HepG2 (cell line): Measurements from ENCODE around the gene RPS25. TPM values are rescaled to one million over a fixed set of nuclear protein-coding genes. Genes with fewer than 3 reads are reported as not detected.

Experiments used
- ATAC-seq: fragments of 200-7000 bp; cut with Tn5 transposase; 3 replicates; pipeline ENCODE4 v1.9.1; 2020; ENCODE audit warnings: mild to moderate bottlenecking, moderate library complexity
- BruUV-seq: library from RNA; stranded (reverse); fragments of 400-500 nt; replicated peaks from 2 replicates; lab custom pipeline; 2021; lab: Mats Ljungman, UMichigan
- CTCF ChIA-PET: fragments of 300-600 bp; formaldehyde crosslinking; extraction: SDS; loops from one replicate; lab custom pipeline; 2021; ENCODE audit warnings: low total read pairs, inconsistent platforms, low intra/inter-chr PET ratio; lab: Yijun Ruan, JAX
- POLR2A ChIA-PET: fragments of 350-600 bp; sonication (Branson Sonifier 250); formaldehyde crosslinking; loops from one replicate; lab custom pipeline; 2020; ENCODE audit warnings: antibody characterized with exemption, inconsistent platforms; lab: Yijun Ruan, JAX
- DNase-seq: peaks from one replicate; pipeline ENCODE4 v3.0.0-alpha.2; 2015; ENCODE audit warnings: low spot score
- FAIRE-seq: peaks from 3 replicates; lab custom pipeline; 2011; peaks lifted over from hg19 to GRCh38; lab: Jason Lieb, UNC
- H2AFZ ChIP-seq: one replicate; pipeline ENCODE4 v1.6.1; 2011; ENCODE audit warnings: low read length, inconsistent platforms
- H3K27ac ChIP-seq: fragments of 300-600 bp; 3 replicates; pipeline ENCODE4 v1.8.0; 2011; ENCODE audit warnings: mixed run types, mild to moderate bottlenecking, mixed read lengths, low read length, inconsistent platforms; ENCODE audit not compliant: insufficient read depth; ENCODE audit errors: extremely low read length
- H3K27me3 ChIP-seq, 2 experiments: fragments of 200-600 bp in 1 of 2; 2 replicates in 1 of 2; 3 replicates in 1 of 2; pipeline versions ENCODE4 v1.6.0 to v1.8.0; 2011; ENCODE audit warnings: low read length in 2 of 2, mild to moderate bottlenecking in 2 of 2, moderate library complexity in 2 of 2, inconsistent platforms in 1 of 2; ENCODE audit not compliant: insufficient read depth in 2 of 2, control insufficient read depth in 1 of 2
- H3K36me3 ChIP-seq, 2 experiments: fragments of 200-600 bp in 1 of 2; replicated peaks in 1 of 2; 2 replicates in 1 of 2; 3 replicates in 1 of 2; pipeline versions ENCODE4 v1.5.1 to v1.8.0; 2011; ENCODE audit warnings: low read length in 2 of 2, inconsistent platforms in 1 of 2; ENCODE audit not compliant: insufficient read depth in 2 of 2, control insufficient read depth in 1 of 2
- H3K4me1 ChIP-seq: 2 replicates; pipeline ENCODE4 v1.5.1; 2012; ENCODE audit warnings: low read length, inconsistent platforms; ENCODE audit not compliant: insufficient read depth
- H3K4me2 ChIP-seq: 2 replicates; pipeline ENCODE4 v1.6.0; 2011; ENCODE audit warnings: low read depth, low read length, inconsistent platforms
- H3K4me3 ChIP-seq, 3 experiments: fragments of 200-600 bp in 1 of 3; sonication (generic), shearing (Covaris generic) in 1 of 3; replicated peaks in 1 of 3; 2 replicates each; pipeline ENCODE4 v1.5.1; 2011 to 2016; ENCODE audit warnings: low read length in 3 of 3, inconsistent platforms in 2 of 3, low read depth in 2 of 3, mild to moderate bottlenecking in 2 of 3, control low read depth in 1 of 3, mixed read lengths in 1 of 3; ENCODE audit not compliant: insufficient read depth in 1 of 3
- H3K79me2 ChIP-seq: one replicate; pipeline ENCODE4 v1.6.1; 2011; ENCODE audit warnings: low read length, inconsistent platforms; ENCODE audit not compliant: insufficient read depth
- H3K9ac ChIP-seq: 2 replicates; pipeline ENCODE4 v1.6.0; 2011; ENCODE audit warnings: mild to moderate bottlenecking, low read depth, low read length, inconsistent platforms; ENCODE audit not compliant: insufficient read depth
- H3K9me3 ChIP-seq: 2 replicates; pipeline ENCODE4 v1.5.1; 2012; ENCODE audit warnings: mild to moderate bottlenecking, low read length
- H4K20me1 ChIP-seq: 2 replicates; pipeline ENCODE4 v1.6.0; 2011; ENCODE audit warnings: inconsistent platforms, mild to moderate bottlenecking, low read length, moderate library complexity; ENCODE audit not compliant: insufficient read depth
- ATRX ChIP-seq: sonication (generic); formaldehyde crosslinking; IDR thresholded peaks from 2 replicates; pipeline ENCODE4 v1.4.0; 2020; ENCODE audit warnings: missing genetic modification reagents, borderline replicate concordance
- EEA1 ChIP-seq: sonication (generic); formaldehyde crosslinking; IDR thresholded peaks from 2 replicates; pipeline ENCODE4 v1.5.1; 2020; ENCODE audit warnings: mild to moderate bottlenecking, missing genetic modification reagents, borderline replicate concordance
- NAIF1 ChIP-seq: sonication (generic); formaldehyde crosslinking; IDR thresholded peaks from 2 replicates; pipeline ENCODE4 v1.5.0; 2020; ENCODE audit warnings: mild to moderate bottlenecking, missing genetic modification reagents, borderline replicate concordance
- SMYD3 ChIP-seq: sonication (generic); formaldehyde crosslinking; IDR thresholded peaks from 2 replicates; pipeline ENCODE4 v1.8.1; 2023; ENCODE audit warnings: mild to moderate bottlenecking, missing genetic modification reagents
- SPEN ChIP-seq: sonication (generic); formaldehyde crosslinking; IDR thresholded peaks from 2 replicates; pipeline ENCODE4 v1.5.1; 2020; ENCODE audit warnings: low read depth, mild to moderate bottlenecking, missing genetic modification reagents
- TBX2 ChIP-seq: sonication (generic); formaldehyde crosslinking; IDR thresholded peaks from 2 replicates; pipeline ENCODE4 v1.5.0; 2020; ENCODE audit warnings: missing genetic modification reagents, mild to moderate bottlenecking, borderline replicate concordance
- ZBTB7B ChIP-seq: sonication (generic); formaldehyde crosslinking; IDR thresholded peaks from 2 replicates; pipeline ENCODE4 v1.4.0; 2020; ENCODE audit warnings: missing genetic modification reagents
- ZNF546 ChIP-seq: sonication (generic); formaldehyde crosslinking; conservative IDR thresholded peaks from 2 replicates; pipeline ENCODE4 v1.8.1; 2023; ENCODE audit warnings: mild to moderate bottlenecking, missing genetic modification reagents
- ZNF703 ChIP-seq: sonication (generic); formaldehyde crosslinking; IDR thresholded peaks from 2 replicates; pipeline ENCODE4 v1.5.1; 2020; ENCODE audit warnings: missing genetic modification reagents, mild to moderate bottlenecking, moderate library complexity, borderline replicate concordance
- ZNF788 ChIP-seq: sonication (generic); formaldehyde crosslinking; IDR thresholded peaks from 2 replicates; pipeline ENCODE4 v1.5.0; 2020; ENCODE audit warnings: mild to moderate bottlenecking, missing genetic modification reagents, borderline replicate concordance
- ZSCAN29 ChIP-seq: sonication (generic); formaldehyde crosslinking; conservative IDR thresholded peaks from 2 replicates; pipeline ENCODE4 v1.4.0; 2020; ENCODE audit warnings: mild to moderate bottlenecking, missing genetic modification reagents
- WGBS: methylation state at CpG from one replicate; pipeline ENCODE4 v1.1.6; 2017; ENCODE audit warnings: low lambda C conversion rate; 5-methylcytosine and 5-hydroxymethylcytosine counted together
- in situ Hi-C: cut with HindIII; loops from 2 replicates; pipeline ENCODE4 v1.10.0; 2017; ENCODE audit warnings: low pct_unique_long_range_greater_than_20kb; ENCODE audit not compliant: extremely low pct_ligation_motif_present
- intact Hi-C: fragments of 100-400 bp; cut with micrococcal nuclease; formaldehyde crosslinking; loops from one replicate; pipeline ENCODE4 v1.10.0; 2022; ENCODE audit not compliant: unreplicated experiment
- polyA plus RNA-seq, 8 experiments: library from polyadenylated mRNA; depleted of rRNA in 3 of 8; stranded (reverse) in 7 of 8; unstranded in 1 of 8; fragments of >200 nt; fragmentation: Illumina TruSeq in 4 of 8; extraction: Trizol in 4 of 8; gene quantifications; 2 replicates each; pipeline versions ENCODE4 v1.2.1 to v1.2.3, GENCODE V29; 2011 to 2016; ENCODE audit warnings: low read depth in 4 of 8, missing spikeins in 1 of 8, mixed read lengths in 1 of 8; ENCODE audit not compliant: insufficient read depth in 1 of 8
- total RNA-seq, 5 experiments: library from RNA; depleted of rRNA; stranded (reverse); fragments of >200 nt; fragmentation: Illumina TruSeq; extraction: Trizol; gene quantifications; 2 replicates each; pipeline ENCODE4 v1.2.3, GENCODE V29; 2016; ENCODE audit warnings: low read depth in 1 of 5
- TF ChIP-seq, protein P1 (sequence below): sonication (generic); formaldehyde crosslinking; IDR thresholded peaks from 2 replicates; pipeline ENCODE4 v1.4.0; 2020; ENCODE audit warnings: missing genetic modification reagents
- TF ChIP-seq, protein P2 (sequence below): sonication (generic); formaldehyde crosslinking; IDR thresholded peaks from 2 replicates; pipeline ENCODE4 v1.5.0; 2020; ENCODE audit warnings: missing genetic modification reagents, mild to moderate bottlenecking, borderline replicate concordance
- TF ChIP-seq, protein P3 (sequence below): sonication (generic); formaldehyde crosslinking; IDR thresholded peaks from 2 replicates; pipeline ENCODE4 v1.9.0; 2022; ENCODE audit warnings: missing genetic modification reagents, mild to moderate bottlenecking, borderline replicate concordance
- TF ChIP-seq, protein P4 (sequence below): sonication (generic); formaldehyde crosslinking; IDR thresholded peaks from 2 replicates; pipeline ENCODE4 v1.4.0; 2020; ENCODE audit warnings: missing genetic modification reagents; ENCODE audit errors: not compliant biosample characterization

The RPS25 gene
- total and polyA plus RNA-seq, 2 of the 13 experiments (the other 11 are each of a cell fraction or from before 2014, with no cell fraction given), result 839 to 1,415 TPM

DNA sequence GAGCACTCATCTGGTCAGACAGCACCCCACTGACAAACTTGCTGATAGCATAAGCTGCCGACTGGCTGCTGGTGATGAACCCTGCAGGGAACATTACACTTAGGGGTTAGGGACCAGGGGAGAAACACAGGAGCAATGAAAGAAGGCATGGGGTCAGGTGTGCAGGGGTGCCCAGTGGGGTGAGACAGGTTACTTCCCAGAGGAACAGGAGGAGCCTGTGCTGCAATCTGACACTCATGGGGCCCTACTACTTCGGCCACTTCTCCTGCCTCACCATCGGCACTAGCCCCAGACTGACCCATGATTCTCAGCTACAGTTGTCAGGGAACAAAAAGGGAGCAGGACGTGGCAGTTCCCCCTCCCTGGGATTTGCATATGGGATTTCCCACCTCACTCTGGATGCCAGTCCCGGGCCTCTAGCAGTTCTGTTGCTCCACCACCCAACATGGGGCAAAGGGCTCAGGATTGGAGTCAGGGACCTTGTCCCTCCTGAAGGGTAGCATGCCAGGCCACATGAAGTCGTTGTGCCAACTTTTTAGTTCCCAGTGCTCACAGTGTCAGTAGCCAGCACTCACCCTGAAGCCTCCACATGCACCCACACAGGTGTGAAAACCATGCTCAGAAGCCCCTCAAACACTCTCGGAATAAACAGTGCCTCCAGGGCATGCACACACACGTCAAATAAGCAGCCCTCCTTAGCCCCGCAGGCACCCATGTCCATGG is 10.4 kb upstream of the RPS25 start:
- Histone ChIP-seq H3K9ac (peak overlapping the region; percentile 77), H3K36me3 (peaks cover under 1 to 4% of the 10 kb centered on the region in 2 experiments; a peak in 2 of 5 replicates)
- CTCF ChIA-PET, result no interaction called here
- TF ChIP-seq SPEN (CRISPR knock-in tag), result 0 out of 2 replicates have a peak, but pooled peaks have one; percentile 7
- TF ChIP-seq, protein P1, sequence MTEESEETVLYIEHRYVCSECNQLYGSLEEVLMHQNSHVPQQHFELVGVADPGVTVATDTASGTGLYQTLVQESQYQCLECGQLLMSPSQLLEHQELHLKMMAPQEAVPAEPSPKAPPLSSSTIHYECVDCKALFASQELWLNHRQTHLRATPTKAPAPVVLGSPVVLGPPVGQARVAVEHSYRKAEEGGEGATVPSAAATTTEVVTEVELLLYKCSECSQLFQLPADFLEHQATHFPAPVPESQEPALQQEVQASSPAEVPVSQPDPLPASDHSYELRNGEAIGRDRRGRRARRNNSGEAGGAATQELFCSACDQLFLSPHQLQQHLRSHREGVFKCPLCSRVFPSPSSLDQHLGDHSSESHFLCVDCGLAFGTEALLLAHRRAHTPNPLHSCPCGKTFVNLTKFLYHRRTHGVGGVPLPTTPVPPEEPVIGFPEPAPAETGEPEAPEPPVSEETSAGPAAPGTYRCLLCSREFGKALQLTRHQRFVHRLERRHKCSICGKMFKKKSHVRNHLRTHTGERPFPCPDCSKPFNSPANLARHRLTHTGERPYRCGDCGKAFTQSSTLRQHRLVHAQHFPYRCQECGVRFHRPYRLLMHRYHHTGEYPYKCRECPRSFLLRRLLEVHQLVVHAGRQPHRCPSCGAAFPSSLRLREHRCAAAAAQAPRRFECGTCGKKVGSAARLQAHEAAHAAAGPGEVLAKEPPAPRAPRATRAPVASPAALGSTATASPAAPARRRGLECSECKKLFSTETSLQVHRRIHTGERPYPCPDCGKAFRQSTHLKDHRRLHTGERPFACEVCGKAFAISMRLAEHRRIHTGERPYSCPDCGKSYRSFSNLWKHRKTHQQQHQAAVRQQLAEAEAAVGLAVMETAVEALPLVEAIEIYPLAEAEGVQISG (CRISPR knock-in tag), result peak; percentile 4; the same call in 1 of the 2 replicates
- TF ChIP-seq NAIF1, result no peak
- TF ChIP-seq, protein P2, sequence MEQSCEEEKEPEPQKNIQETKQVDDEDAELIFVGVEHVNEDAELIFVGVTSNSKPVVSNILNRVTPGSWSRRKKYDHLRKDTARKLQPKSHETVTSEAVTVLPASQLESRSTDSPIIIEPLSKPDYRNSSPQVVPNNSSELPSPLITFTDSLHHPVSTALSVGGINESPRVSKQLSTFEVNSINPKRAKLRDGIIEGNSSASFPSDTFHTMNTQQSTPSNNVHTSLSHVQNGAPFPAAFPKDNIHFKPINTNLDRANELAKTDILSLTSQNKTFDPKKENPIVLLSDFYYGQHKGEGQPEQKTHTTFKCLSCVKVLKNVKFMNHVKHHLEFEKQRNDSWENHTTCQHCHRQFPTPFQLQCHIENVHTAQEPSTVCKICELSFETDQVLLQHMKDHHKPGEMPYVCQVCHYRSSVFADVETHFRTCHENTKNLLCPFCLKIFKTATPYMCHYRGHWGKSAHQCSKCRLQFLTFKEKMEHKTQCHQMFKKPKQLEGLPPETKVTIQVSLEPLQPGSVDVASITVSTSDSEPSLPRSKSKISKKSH (CRISPR knock-in tag), result 0 out of 2 replicates have a peak, but pooled peaks have one; percentile 7
- TF ChIP-seq ATRX (CRISPR knock-in tag), result no peak
- no peak for TF ChIP-seq ZNF703
- no peak for TF ChIP-seq SMYD3 (CRISPR knock-in tag)
- TF ChIP-seq, protein P3, sequence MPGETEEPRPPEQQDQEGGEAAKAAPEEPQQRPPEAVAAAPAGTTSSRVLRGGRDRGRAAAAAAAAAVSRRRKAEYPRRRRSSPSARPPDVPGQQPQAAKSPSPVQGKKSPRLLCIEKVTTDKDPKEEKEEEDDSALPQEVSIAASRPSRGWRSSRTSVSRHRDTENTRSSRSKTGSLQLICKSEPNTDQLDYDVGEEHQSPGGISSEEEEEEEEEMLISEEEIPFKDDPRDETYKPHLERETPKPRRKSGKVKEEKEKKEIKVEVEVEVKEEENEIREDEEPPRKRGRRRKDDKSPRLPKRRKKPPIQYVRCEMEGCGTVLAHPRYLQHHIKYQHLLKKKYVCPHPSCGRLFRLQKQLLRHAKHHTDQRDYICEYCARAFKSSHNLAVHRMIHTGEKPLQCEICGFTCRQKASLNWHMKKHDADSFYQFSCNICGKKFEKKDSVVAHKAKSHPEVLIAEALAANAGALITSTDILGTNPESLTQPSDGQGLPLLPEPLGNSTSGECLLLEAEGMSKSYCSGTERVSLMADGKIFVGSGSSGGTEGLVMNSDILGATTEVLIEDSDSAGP (CRISPR knock-in tag), result 0 out of 2 replicates have a peak, but pooled peaks have one; percentile 21
- 0 out of 2 replicates have a peak, but pooled peaks have one; percentile 17 for TF ChIP-seq TBX2
- TF ChIP-seq ZNF546 (CRISPR knock-in tag), result 0 out of 2 replicates have a peak, but pooled peaks have one; percentile 12
- TF ChIP-seq ZSCAN29 (CRISPR knock-in tag), result 0 out of 2 replicates have a peak, but pooled peaks have one; percentile 3
- TF ChIP-seq ZBTB7B (CRISPR knock-in tag), result 0 out of 2 replicates have a peak, but pooled peaks have one; percentile 12
- peak; percentile 19; the same call in 1 of the 2 replicates for TF ChIP-seq ZNF788 (CRISPR knock-in tag)
- TF ChIP-seq EEA1 (CRISPR knock-in tag), result 0 out of 2 replicates have a peak, but pooled peaks have one; percentile 5
- TF ChIP-seq, protein P4, sequence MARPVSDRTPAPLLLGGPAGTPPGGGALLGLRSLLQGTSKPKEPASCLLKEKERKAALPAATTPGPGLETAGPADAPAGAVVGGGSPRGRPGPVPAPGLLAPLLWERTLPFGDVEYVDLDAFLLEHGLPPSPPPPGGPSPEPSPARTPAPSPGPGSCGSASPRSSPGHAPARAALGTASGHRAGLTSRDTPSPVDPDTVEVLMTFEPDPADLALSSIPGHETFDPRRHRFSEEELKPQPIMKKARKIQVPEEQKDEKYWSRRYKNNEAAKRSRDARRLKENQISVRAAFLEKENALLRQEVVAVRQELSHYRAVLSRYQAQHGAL, result no peak

More for the DNA sequence above, 10.4 kb upstream of the RPS25 start:
- H3K9me3 ChIP-seq, result no peaks in the 10 kb centered on the region
- peak overlapping the region; percentile 74 to 82 (median 79) for H3K4me3 ChIP-seq
- POLR2A ChIA-PET, result interaction anchor here (1.0 to 4.8 kb wide), 5 partner anchors 10 to 39 kb away, joined by 3 to 45 read pairs (median 8); partner anchors contain the start of genes CENATAC, HYOU1, RPS25 and TRAPPC4
- 11% methylated on average over 6 of the region's 9 CpGs for WGBS
- no peak for FAIRE-seq
- H3K4me2 ChIP-seq, result peak overlapping the region; percentile 99
- intact Hi-C loops (no loop called here), in situ Hi-C loops (no loop called here)
- peaks cover 79% of the 10 kb centered on the region for H3K4me1 ChIP-seq
- peaks cover 48% of the 10 kb centered on the region for H3K79me2 ChIP-seq
- peak overlapping the region; percentile 77 for H3K27ac ChIP-seq
- no TSS peak for BruUV-seq
- peaks cover 5% of the 10 kb centered on the region; the same call in 1 of the 2 replicates for H4K20me1 ChIP-seq
- no peak overlapping the region for H2AFZ ChIP-seq
- no peak for ATAC-seq
- no peaks in the 10 kb centered on the region; a peak in 1 of 5 replicates for H3K27me3 ChIP-seq
- DNase-seq, result no peak
